ENCODE data around the gene SNHG17.

- no peak for TF ChIP-seq POLR2A (IDR thresholded peaks at IDR 0.05)
- TF ChIP-seq, protein P1, sequence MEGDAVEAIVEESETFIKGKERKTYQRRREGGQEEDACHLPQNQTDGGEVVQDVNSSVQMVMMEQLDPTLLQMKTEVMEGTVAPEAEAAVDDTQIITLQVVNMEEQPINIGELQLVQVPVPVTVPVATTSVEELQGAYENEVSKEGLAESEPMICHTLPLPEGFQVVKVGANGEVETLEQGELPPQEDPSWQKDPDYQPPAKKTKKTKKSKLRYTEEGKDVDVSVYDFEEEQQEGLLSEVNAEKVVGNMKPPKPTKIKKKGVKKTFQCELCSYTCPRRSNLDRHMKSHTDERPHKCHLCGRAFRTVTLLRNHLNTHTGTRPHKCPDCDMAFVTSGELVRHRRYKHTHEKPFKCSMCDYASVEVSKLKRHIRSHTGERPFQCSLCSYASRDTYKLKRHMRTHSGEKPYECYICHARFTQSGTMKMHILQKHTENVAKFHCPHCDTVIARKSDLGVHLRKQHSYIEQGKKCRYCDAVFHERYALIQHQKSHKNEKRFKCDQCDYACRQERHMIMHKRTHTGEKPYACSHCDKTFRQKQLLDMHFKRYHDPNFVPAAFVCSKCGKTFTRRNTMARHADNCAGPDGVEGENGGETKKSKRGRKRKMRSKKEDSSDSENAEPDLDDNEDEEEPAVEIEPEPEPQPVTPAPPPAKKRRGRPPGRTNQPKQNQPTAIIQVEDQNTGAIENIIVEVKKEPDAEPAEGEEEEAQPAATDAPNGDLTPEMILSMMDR (IDR thresholded peaks at IDR 0.05): no peak
Measured at GRCh38 chr20:38435555-38435939, 419 bp upstream of the SNHG17 start.
